HEK293 (cell line): ENCODE data around the gene ECT2.

Source experiments
- CTCF ChIA-PET: fragments of 350-600 bp; formaldehyde crosslinking; extraction: SDS; loops from one replicate; lab custom pipeline; 2021; ENCODE audit warnings: antibody characterized with exemption; lab: Yijun Ruan, JAX
- POLR2A ChIA-PET: fragments of 300-600 bp; formaldehyde crosslinking; extraction: SDS; loops from one replicate; lab custom pipeline; 2020; ENCODE audit warnings: antibody characterized with exemption, inconsistent platforms; lab: Yijun Ruan, JAX
- H3K27ac ChIP-seq: fragments of 200-500 bp; sonication (Bioruptor generic); 2 replicates; pipeline ENCODE4 v1.5.1; 2014; ENCODE audit warnings: low read depth, low read length, control low read depth, inconsistent platforms; ENCODE audit errors: extremely low read depth
- H3K36me3 ChIP-seq, 2 experiments: fragments of 200-500 bp in 1 of 2; sonication (Bioruptor generic) in 1 of 2; 1 replicate in 1 of 2; 2 replicates in 1 of 2; pipeline ENCODE4 v1.5.1; 2014 to 2017; ENCODE audit warnings: inconsistent platforms in 2 of 2, low read length in 2 of 2; ENCODE audit not compliant: control insufficient read depth in 2 of 2, insufficient read depth in 1 of 2
- H3K4me1 ChIP-seq: fragments of 200-500 bp; sonication (Bioruptor generic); 2 replicates; pipeline ENCODE4 v1.5.1; 2014; ENCODE audit warnings: mild to moderate bottlenecking, low read length, inconsistent platforms; ENCODE audit not compliant: control insufficient read depth, insufficient read depth
- H3K4me3 ChIP-seq: 2 replicates; pipeline ENCODE4 v1.5.1; 2011; ENCODE audit warnings: low read depth, mild to moderate bottlenecking, control low read depth, low read length, moderate library complexity
- H3K9me3 ChIP-seq: fragments of 200-500 bp; sonication (Bioruptor generic); 2 replicates; pipeline ENCODE4 v1.5.1; 2014; ENCODE audit warnings: low read depth, low read length, inconsistent platforms; ENCODE audit not compliant: control insufficient read depth, insufficient read depth
- ELK4 ChIP-seq: IDR thresholded peaks from 2 replicates; pipeline ENCODE4 v1.6.1; 2011; ENCODE audit warnings: mild to moderate bottlenecking, low read depth, low read length, borderline replicate concordance
- MZF1 ChIP-seq: fragments of 450-650 bp; formaldehyde crosslinking; IDR thresholded peaks from 2 replicates; pipeline ENCODE4 v1.5.1; 2017; ENCODE audit warnings: missing biosample characterization, missing genetic modification characterization, borderline replicate concordance
- SETDB1 ChIP-seq: IDR thresholded peaks from one replicate; pipeline ENCODE4 v1.6.1; 2017; ENCODE audit warnings: mild to moderate bottlenecking, low read length, moderate library complexity, mixed read lengths; ENCODE audit not compliant: insufficient read length
- SP7 ChIP-seq: fragments of 450-650 bp; formaldehyde crosslinking; IDR thresholded peaks from 2 replicates; pipeline ENCODE4 v1.5.1; 2016; ENCODE audit warnings: missing biosample characterization, missing genetic modification characterization
- ZBTB20 ChIP-seq: fragments of 450-650 bp; formaldehyde crosslinking; IDR thresholded peaks from 2 replicates; pipeline ENCODE4 v1.5.1; 2016; ENCODE audit warnings: missing biosample characterization, missing genetic modification characterization
- ZBTB49 ChIP-seq: fragments of 450-650 bp; formaldehyde crosslinking; IDR thresholded peaks from 2 replicates; pipeline ENCODE4 v1.5.1; 2016; ENCODE audit warnings: missing biosample characterization, missing genetic modification characterization, low read depth
- ZNF202 ChIP-seq: fragments of 450-650 bp; formaldehyde crosslinking; IDR thresholded peaks from 2 replicates; pipeline ENCODE4 v1.5.1; 2016; ENCODE audit warnings: missing biosample characterization, missing genetic modification characterization, borderline replicate concordance
- ZNF214 ChIP-seq: fragments of 450-650 bp; formaldehyde crosslinking; IDR thresholded peaks from 2 replicates; pipeline ENCODE4 v1.5.1; 2017; ENCODE audit warnings: missing biosample characterization, mild to moderate bottlenecking, missing genetic modification characterization, borderline replicate concordance
- ZNF292 ChIP-seq: fragments of 450-650 bp; formaldehyde crosslinking; IDR thresholded peaks from 2 replicates; pipeline ENCODE4 v1.5.1; 2016; ENCODE audit warnings: low read depth, missing biosample characterization, missing genetic modification characterization, borderline replicate concordance
- ZNF311 ChIP-seq: fragments of 450-650 bp; formaldehyde crosslinking; IDR thresholded peaks from 2 replicates; pipeline ENCODE4 v1.5.1; 2017; ENCODE audit warnings: missing biosample characterization, missing genetic modification characterization, borderline replicate concordance
- ZNF433 ChIP-seq: fragments of 450-650 bp; formaldehyde crosslinking; IDR thresholded peaks from 2 replicates; pipeline ENCODE4 v1.5.1; 2016; ENCODE audit warnings: missing biosample characterization, missing genetic modification characterization, low read depth
- ZNF48 ChIP-seq: fragments of 450-650 bp; formaldehyde crosslinking; IDR thresholded peaks from 2 replicates; pipeline ENCODE4 v1.5.1; 2016; ENCODE audit warnings: missing biosample characterization, missing genetic modification characterization
- ZNF548 ChIP-seq: fragments of 450-650 bp; formaldehyde crosslinking; IDR thresholded peaks from 2 replicates; pipeline ENCODE4 v1.5.1; 2016; ENCODE audit warnings: missing biosample characterization, missing genetic modification characterization
- ZNF621 ChIP-seq: fragments of 450-650 bp; formaldehyde crosslinking; IDR thresholded peaks from 2 replicates; pipeline ENCODE4 v1.5.1; 2017; ENCODE audit warnings: missing biosample characterization, missing genetic modification characterization
- ZNF658 ChIP-seq: fragments of 450-650 bp; formaldehyde crosslinking; IDR thresholded peaks from 2 replicates; pipeline ENCODE4; 2016; ENCODE audit warnings: missing biosample characterization, missing genetic modification characterization
- ZNF677 ChIP-seq: fragments of 450-650 bp; IDR thresholded peaks from 2 replicates; pipeline ENCODE4 v1.5.0; 2018; ENCODE audit warnings: missing biosample characterization, mild to moderate bottlenecking, missing genetic modification characterization, moderate library complexity
- ZSCAN5A ChIP-seq: fragments of 450-650 bp; formaldehyde crosslinking; IDR thresholded peaks from 2 replicates; pipeline ENCODE4 v1.5.1; 2016; ENCODE audit warnings: missing biosample characterization, missing genetic modification characterization

The ECT2 gene

GRCh38 chr3:172868582-172869200 is 118.2 kb downstream of the ECT2 start:
- no peaks in the 10 kb centered on the region for H3K4me1 ChIP-seq
- no peak for TF ChIP-seq ZNF621 (tag by site-specific recombination)
- TF ChIP-seq ZNF548 (tag by site-specific recombination): no peak
- no peak for TF ChIP-seq ZNF202
- no peak for TF ChIP-seq ZSCAN5A (tag by site-specific recombination)
- TF ChIP-seq MZF1 (tag by site-specific recombination): no peak
- TF ChIP-seq SETDB1: no peak
- TF ChIP-seq ZNF214 (tag by site-specific recombination): no peak
- no peak for TF ChIP-seq SP7 (tag by site-specific recombination)
- TF ChIP-seq ZNF677: no peak
- no peak for TF ChIP-seq ZNF48 (tag by site-specific recombination)
- TF ChIP-seq ELK4: no peak
- TF ChIP-seq ZBTB20 (tag by site-specific recombination): no peak
- TF ChIP-seq ZNF292 (tag by site-specific recombination): no peak
- no peak overlapping the region for H3K27ac ChIP-seq
- no peaks in the 10 kb centered on the region for H3K9me3 ChIP-seq
- H3K4me3 ChIP-seq: no peak overlapping the region
- ChIA-PET CTCF (interaction anchor here (0.6 kb wide), 1 partner anchor 789 kb away, joined by 4 read pairs; no protein-coding TSS in a partner anchor), POLR2A (no interaction called here)
- H3K36me3 ChIP-seq: no peaks in the 10 kb centered on the region

GRCh38 chr3:172869368-172869771 is 118.8 kb downstream of the ECT2 start:
- CTCF ChIA-PET: interaction anchor here (0.6 kb wide), 1 partner anchor 788 kb away, joined by 4 read pairs; no protein-coding TSS in a partner anchor
- H3K27ac ChIP-seq: no peak overlapping the region
- H3K4me3 ChIP-seq: no peak overlapping the region
- no peaks in the 10 kb centered on the region for H3K4me1 ChIP-seq
- H3K9me3 ChIP-seq: no peaks in the 10 kb centered on the region
- no peaks in the 10 kb centered on the region for H3K36me3 ChIP-seq
- TF ChIP-seq ZNF311 (tag by site-specific recombination): no peak
- TF ChIP-seq ZNF433: no peak
- TF ChIP-seq ZNF658: no peak
- TF ChIP-seq ZBTB49 (tag by site-specific recombination): no peak
- POLR2A ChIA-PET: no interaction called here
